ENCODE measurements around the gene TSFM.

Gene TSFM

GRCh38 chr12:57763881-57764661, 18.5 kb upstream of the TSFM start:
- Mint-ChIP-seq H3K9me3 (no peaks in the 10 kb centered on the region), H3K4me1 (peaks cover 30% of the 10 kb centered on the region), H3K27me3 (peaks cover 8% of the 10 kb centered on the region), H3K4me3 (peak overlapping the region; percentile 84), H3K36me3 (peaks cover 7% of the 10 kb centered on the region), H3K27ac (no peak overlapping the region)
- no peak for ATAC-seq (ENCODE audit: low read depth)
- DNase-seq (ENCODE audit: low spot score in 2 of 2) = no peak

GRCh38 chr12:57764662-57765002, 18.0 kb upstream of the TSFM start:
- Mint-ChIP-seq H3K4me1 (peaks cover 25% of the 10 kb centered on the region), H3K27me3 (peaks cover 8% of the 10 kb centered on the region), H3K27ac (no peak overlapping the region), H3K9me3 (no peaks in the 10 kb centered on the region), H3K36me3 (peaks cover 4% of the 10 kb centered on the region), H3K4me3 (peak overlapping the region; percentile 84)
- DNase-seq (ENCODE audit: low spot score in 2 of 2) (no peak), ATAC-seq (ENCODE audit: low read depth) (peak; percentile 11)

- Mint-ChIP-seq H3K4me1 (peaks cover 21% of the 10 kb centered on the region), H3K27me3 (peaks cover 8% of the 10 kb centered on the region)
- peak in 1 of 2 donors; percentile 57 for DNase-seq (ENCODE audit: low spot score in 2 of 2)
Observed at GRCh38 chr12:57765003-57765697, 17.4 kb upstream of the TSFM start.

GRCh38 chr12:57765698-57766463, 16.7 kb upstream of the TSFM start:
- peak overlapping the region; percentile 84 for H3K4me3 Mint-ChIP-seq
- H3K27ac Mint-ChIP-seq = peak overlapping the region; percentile 13
- peaks cover 23% of the 10 kb centered on the region for H3K4me1 Mint-ChIP-seq
- peaks cover 8% of the 10 kb centered on the region for H3K27me3 Mint-ChIP-seq
- H3K9me3 Mint-ChIP-seq = no peaks in the 10 kb centered on the region
- DNase-seq (ENCODE audit: low spot score in 2 of 2) = no peak
- peak; percentile 7 for ATAC-seq (ENCODE audit: low read depth)
- peaks cover 2% of the 10 kb centered on the region for H3K36me3 Mint-ChIP-seq

More at GRCh38 chr12:57765003-57765697, 17.4 kb upstream of the TSFM start:
- peak; percentile 79 for ATAC-seq (ENCODE audit: low read depth)
- Mint-ChIP-seq H3K9me3 (no peaks in the 10 kb centered on the region), H3K4me3 (peak overlapping the region; percentile 84), H3K27ac (peak overlapping the region; percentile 13), H3K36me3 (peaks cover 4% of the 10 kb centered on the region)

GRCh38 chr12:57766464-57767304, 15.9 kb upstream of the TSFM start, which contains the start of gene CYP27B1:
Gene CYP27B1, minus strand, starts transcription at chr12:57767078. Its CDS starts 37 bp downstream, at chr12:57767041.
- ATAC-seq (ENCODE audit: low read depth) = no peak
- H3K4me3 Mint-ChIP-seq = peak within 1 kb of the TSS; percentile 84
- H3K27ac Mint-ChIP-seq = no peak within 1 kb of the TSS
- DNase-seq (ENCODE audit: low spot score in 2 of 2) = no peak
- no peaks in the 10 kb centered on the region for H3K36me3 Mint-ChIP-seq
- H3K27me3 Mint-ChIP-seq = peaks cover 8% of the 10 kb centered on the region
- peaks cover 26% of the 10 kb centered on the region for H3K4me1 Mint-ChIP-seq
- no peaks in the 10 kb centered on the region for H3K9me3 Mint-ChIP-seq

GRCh38 chr12:57767305-57767698, 15.3 kb upstream of the TSFM start:
- no peak for ATAC-seq (ENCODE audit: low read depth)
- peaks cover 29% of the 10 kb centered on the region for H3K4me1 Mint-ChIP-seq
- H3K9me3 Mint-ChIP-seq = no peaks in the 10 kb centered on the region
- peaks cover 8% of the 10 kb centered on the region for H3K27me3 Mint-ChIP-seq
- no peak for DNase-seq (ENCODE audit: low spot score in 2 of 2)
- no peak overlapping the region for H3K27ac Mint-ChIP-seq
- no peaks in the 10 kb centered on the region for H3K36me3 Mint-ChIP-seq
- peak overlapping the region; percentile 11 for H3K4me3 Mint-ChIP-seq

GRCh38 chr12:57767876-57768275, 14.7 kb upstream of the TSFM start:
- Mint-ChIP-seq H3K27ac (no peak overlapping the region), H3K4me1 (peaks cover 30% of the 10 kb centered on the region)

GRCh38 chr12:57769594-57769993, 13.0 kb upstream of the TSFM start:
- H3K4me1 Mint-ChIP-seq = peaks cover 27% of the 10 kb centered on the region
- H3K4me3 Mint-ChIP-seq = no peak overlapping the region
- DNase-seq (ENCODE audit: low spot score in 2 of 2) (no peak), ATAC-seq (ENCODE audit: low read depth) (no peak)
- peaks cover 5% of the 10 kb centered on the region for H3K27me3 Mint-ChIP-seq
- no peak overlapping the region for H3K27ac Mint-ChIP-seq
- no peaks in the 10 kb centered on the region for H3K9me3 Mint-ChIP-seq
- H3K36me3 Mint-ChIP-seq = no peaks in the 10 kb centered on the region

More at GRCh38 chr12:57767876-57768275, 14.7 kb upstream of the TSFM start:
- H3K36me3 Mint-ChIP-seq = no peaks in the 10 kb centered on the region
- H3K27me3 Mint-ChIP-seq = peaks cover 8% of the 10 kb centered on the region
- H3K4me3 Mint-ChIP-seq = no peak overlapping the region
- DNase-seq (ENCODE audit: low spot score in 2 of 2) (no peak), ATAC-seq (ENCODE audit: low read depth) (no peak)
- H3K9me3 Mint-ChIP-seq = no peaks in the 10 kb centered on the region

- Mint-ChIP-seq H3K27me3 (peaks cover 3% of the 10 kb centered on the region), H3K4me1 (peaks cover 21% of the 10 kb centered on the region), H3K9me3 (no peaks in the 10 kb centered on the region), H3K27ac (no peak overlapping the region), H3K36me3 (no peaks in the 10 kb centered on the region), H3K4me3 (peak overlapping the region; percentile 19)
- DNase-seq (ENCODE audit: low spot score in 2 of 2) (no peak), ATAC-seq (ENCODE audit: low read depth) (no peak)
Observed at GRCh38 chr12:57770734-57771133, 11.9 kb upstream of the TSFM start.

- Mint-ChIP-seq H3K27ac (peak overlapping the region; percentile 93), H3K4me3 (peak overlapping the region; percentile 88), H3K36me3 (no peaks in the 10 kb centered on the region), H3K9me3 (no peaks in the 10 kb centered on the region), H3K4me1 (peaks cover 22% of the 10 kb centered on the region), H3K27me3 (peaks cover 3% of the 10 kb centered on the region)
- peak; percentile 72 for ATAC-seq (ENCODE audit: low read depth)
- DNase-seq (ENCODE audit: low spot score in 2 of 2) = peak in 1 of 2 donors; percentile 69
Observed at GRCh38 chr12:57771236-57771872, 11.2 kb upstream of the TSFM start.

- Mint-ChIP-seq H3K4me1 (peaks cover 18% of the 10 kb centered on the region), H3K4me3 (peak within 1 kb of the TSS; percentile 88), H3K9me3 (no peaks in the 10 kb centered on the region), H3K27ac (peak within 1 kb of the TSS; percentile 93), H3K27me3 (no peaks in the 10 kb centered on the region), H3K36me3 (no peaks in the 10 kb centered on the region)
- peak; percentile 78 to 84 for DNase-seq (ENCODE audit: low spot score in 2 of 2)
- peak; percentile 90 for ATAC-seq (ENCODE audit: low read depth)
Observed at GRCh38 chr12:57771873-57772428, 10.6 kb upstream of the TSFM start, which contains the start of gene METTL1. Gene METTL1, minus strand, starts transcription at chr12:57772105. Its CDS starts 22 bp downstream, at chr12:57772083.

GRCh38 chr12:57772429-57773322, 9.9 kb upstream of the TSFM start, which contains the start of gene EEF1AKMT3:
Gene EEF1AKMT3, plus strand, starts transcription at chr12:57772614. Its CDS starts 111 bp downstream, at chr12:57772725.
- no peak for DNase-seq (ENCODE audit: low spot score in 2 of 2)
- Mint-ChIP-seq H3K27ac (peak within 1 kb of the TSS; percentile 93), H3K36me3 (no peaks in the 10 kb centered on the region), H3K27me3 (no peaks in the 10 kb centered on the region), H3K4me3 (peak within 1 kb of the TSS; percentile 88), H3K4me1 (peaks cover 18% of the 10 kb centered on the region), H3K9me3 (no peaks in the 10 kb centered on the region)
- ATAC-seq (ENCODE audit: low read depth) = no peak

All from memory B cell (primary cell).